PFSK-1 (cell line): ENCODE results near the gene MTA3.

ENCODE experiments used
- POLR2AphosphoS5 ChIP-seq: IDR thresholded peaks from 2 replicates; pipeline ENCODE4 v1.6.1; 2012; ENCODE audit warnings: low read depth, mild to moderate bottlenecking, control low read depth, low read length, moderate library complexity
- TAF1 ChIP-seq: IDR thresholded peaks from 2 replicates; pipeline ENCODE4 v1.6.1; 2012; ENCODE audit warnings: low read length, control low read depth, borderline replicate concordance; ENCODE audit not compliant: insufficient read depth
- TF ChIP-seq, protein P1 (sequence below), 2 experiments: IDR thresholded peaks; 2 replicates each; pipeline versions ENCODE4 v1.6.1 to v1.8.0; 2011 to 2012; ENCODE audit warnings: low read depth in 2 of 2, low read length in 2 of 2, control low read depth in 1 of 2, inconsistent platforms in 1 of 2, mild to moderate bottlenecking in 1 of 2, moderate library complexity in 1 of 2; ENCODE audit not compliant: insufficient read depth in 1 of 2

DNA sequence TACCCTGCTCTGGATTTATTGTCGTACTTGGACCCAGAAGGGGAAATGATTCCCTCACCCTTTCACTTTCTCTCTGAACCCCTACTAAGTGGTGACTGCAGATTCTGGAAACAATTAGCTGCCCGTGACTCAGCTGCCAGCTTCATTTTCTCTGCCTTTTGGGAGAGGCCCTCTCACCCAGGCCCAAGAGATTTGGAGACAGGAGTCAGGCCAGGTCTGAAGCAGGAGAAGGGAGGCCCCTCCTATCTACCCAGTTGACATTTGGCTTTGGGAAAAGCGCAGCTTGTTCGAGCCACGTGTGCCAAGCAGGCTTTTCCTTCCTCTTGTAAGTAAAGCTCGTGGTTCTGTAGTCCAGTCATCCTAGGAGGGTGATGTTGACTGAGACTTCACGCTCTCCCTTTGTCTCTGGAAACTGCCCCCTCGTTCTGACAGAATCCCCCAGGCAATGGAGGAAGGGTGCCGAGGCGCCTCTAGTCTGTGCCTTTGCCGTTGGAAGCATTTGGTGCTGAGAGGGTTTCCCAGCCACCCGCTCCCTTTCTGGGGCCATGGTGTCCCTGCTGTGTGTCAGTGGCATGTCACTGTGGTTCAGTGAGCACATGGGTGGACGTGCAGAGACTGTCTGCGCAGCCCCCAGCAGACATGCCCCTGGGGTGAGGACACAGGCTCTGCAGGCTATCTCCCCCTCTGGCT, 186.9 kb downstream of the MTA3 start:
- TF ChIP-seq TAF1 (no peak), POLR2AphosphoS5 (no peak)
- TF ChIP-seq, protein P1, sequence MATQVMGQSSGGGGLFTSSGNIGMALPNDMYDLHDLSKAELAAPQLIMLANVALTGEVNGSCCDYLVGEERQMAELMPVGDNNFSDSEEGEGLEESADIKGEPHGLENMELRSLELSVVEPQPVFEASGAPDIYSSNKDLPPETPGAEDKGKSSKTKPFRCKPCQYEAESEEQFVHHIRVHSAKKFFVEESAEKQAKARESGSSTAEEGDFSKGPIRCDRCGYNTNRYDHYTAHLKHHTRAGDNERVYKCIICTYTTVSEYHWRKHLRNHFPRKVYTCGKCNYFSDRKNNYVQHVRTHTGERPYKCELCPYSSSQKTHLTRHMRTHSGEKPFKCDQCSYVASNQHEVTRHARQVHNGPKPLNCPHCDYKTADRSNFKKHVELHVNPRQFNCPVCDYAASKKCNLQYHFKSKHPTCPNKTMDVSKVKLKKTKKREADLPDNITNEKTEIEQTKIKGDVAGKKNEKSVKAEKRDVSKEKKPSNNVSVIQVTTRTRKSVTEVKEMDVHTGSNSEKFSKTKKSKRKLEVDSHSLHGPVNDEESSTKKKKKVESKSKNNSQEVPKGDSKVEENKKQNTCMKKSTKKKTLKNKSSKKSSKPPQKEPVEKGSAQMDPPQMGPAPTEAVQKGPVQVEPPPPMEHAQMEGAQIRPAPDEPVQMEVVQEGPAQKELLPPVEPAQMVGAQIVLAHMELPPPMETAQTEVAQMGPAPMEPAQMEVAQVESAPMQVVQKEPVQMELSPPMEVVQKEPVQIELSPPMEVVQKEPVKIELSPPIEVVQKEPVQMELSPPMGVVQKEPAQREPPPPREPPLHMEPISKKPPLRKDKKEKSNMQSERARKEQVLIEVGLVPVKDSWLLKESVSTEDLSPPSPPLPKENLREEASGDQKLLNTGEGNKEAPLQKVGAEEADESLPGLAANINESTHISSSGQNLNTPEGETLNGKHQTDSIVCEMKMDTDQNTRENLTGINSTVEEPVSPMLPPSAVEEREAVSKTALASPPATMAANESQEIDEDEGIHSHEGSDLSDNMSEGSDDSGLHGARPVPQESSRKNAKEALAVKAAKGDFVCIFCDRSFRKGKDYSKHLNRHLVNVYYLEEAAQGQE (IDR thresholded peaks at IDR 0.05; ENCODE audit: insufficient read depth in 1 of 2, low read depth in 2 of 2, low read length in 2 of 2): no peak
